ENCODE data around the gene FARSA.
"Not testable (repeated sequence)": the region's sequence is repeated elsewhere in the genome, so short reads cannot be mapped to it uniquely, and the experiment has no call there.

FARSA gene

DNA sequence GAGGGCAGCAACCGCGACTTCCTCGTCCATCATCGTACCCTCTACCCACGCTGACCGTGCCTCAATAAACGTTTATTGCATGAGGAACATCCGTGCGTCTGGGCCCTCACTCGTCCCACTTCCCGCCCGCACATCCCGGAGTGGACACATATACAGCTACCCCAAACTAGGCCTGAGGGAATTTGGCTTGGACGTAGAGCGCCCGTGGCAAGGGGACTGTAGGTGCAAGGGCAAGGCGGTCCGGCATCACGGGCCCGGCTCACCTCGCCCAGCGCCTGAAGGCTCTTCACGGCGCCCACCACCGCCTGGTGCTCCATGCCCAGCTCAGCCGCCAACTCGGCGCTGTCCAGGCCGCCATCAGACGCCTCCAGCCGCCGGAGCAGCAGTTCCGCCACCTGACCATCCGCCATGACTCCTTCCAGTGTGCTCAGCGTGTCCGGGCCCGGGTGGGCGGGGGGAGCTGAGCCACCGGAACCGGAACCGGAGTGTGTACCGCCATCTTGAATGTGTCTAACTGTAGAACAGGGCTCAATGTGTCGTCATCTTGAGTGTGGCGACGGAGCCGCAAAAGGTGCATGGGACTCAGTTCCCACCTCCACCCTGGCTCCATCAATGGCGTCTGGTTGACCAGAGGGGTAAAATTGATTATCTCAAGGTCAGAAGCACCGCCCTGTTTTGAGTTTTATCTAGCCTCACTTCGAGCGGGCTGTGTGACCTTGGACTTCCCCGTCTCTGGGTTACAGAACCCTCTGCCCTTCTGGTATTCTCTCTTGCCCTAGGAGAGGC, at the start of gene FARSA:
FARSA (minus strand) TSS at position 425 of the 786 bp plus-strand sequence; CDS start at position 410, 15 bp downstream.
- peak; percentile 94 for DNase-seq (ENCODE audit: low read depth)

- no peak for DNase-seq (ENCODE audit: low read depth)
These were observed 49.6 kb upstream of the FARSA start for GRCh38 chr19:12983091-12983490.

- no peak for DNase-seq (ENCODE audit: low read depth)
These were observed 49.1 kb upstream of the FARSA start for GRCh38 chr19:12982648-12983047.

DNA sequence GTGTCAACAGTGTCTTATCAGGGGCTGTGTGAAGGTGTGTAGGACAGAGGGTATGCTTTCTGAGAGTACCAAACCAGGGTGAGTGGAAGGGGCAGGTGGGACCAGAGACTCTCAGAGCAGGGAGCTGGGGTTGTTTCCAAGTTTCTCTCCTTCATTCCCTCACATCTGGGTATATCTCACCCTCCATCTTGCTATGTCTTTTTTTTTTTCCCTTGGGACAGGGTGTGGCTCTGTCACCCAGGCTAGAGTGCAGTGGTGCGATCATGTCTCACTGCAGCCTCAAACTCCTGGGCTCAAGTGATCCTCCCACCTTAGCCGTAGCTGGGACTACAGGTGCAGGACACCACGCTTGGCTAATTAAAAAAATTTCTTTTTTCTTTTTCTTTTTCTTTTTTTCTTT, 46.5 kb upstream of the FARSA start:
- DNase-seq (ENCODE audit: low read depth) = no peak

DNA sequence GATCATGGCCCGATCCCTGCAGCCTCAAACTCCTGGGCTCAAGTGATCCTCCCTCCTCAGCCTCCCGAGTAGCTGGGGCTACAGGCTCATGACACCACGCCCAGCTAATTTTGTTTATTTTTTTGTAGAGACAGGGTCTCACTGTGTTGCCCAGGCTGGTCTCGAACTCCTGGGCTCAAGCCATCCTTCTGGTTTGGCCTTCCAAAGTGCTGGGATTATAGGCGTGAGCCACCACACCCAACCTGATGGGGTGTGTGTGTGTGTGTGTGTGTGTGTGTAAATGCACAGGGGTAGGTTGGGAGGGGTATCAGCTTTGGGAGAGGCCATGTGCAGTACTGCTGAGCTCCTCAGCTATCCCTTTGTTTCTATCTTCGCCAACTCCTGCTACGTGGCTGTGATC, 42.6 kb upstream of the FARSA start:
- DNase-seq (ENCODE audit: low read depth) = not testable (repeated sequence)

- DNase-seq (ENCODE audit: low read depth) = no peak
These were observed 41.8 kb upstream of the FARSA start for GRCh38 chr19:12975221-12975741.

DNA sequence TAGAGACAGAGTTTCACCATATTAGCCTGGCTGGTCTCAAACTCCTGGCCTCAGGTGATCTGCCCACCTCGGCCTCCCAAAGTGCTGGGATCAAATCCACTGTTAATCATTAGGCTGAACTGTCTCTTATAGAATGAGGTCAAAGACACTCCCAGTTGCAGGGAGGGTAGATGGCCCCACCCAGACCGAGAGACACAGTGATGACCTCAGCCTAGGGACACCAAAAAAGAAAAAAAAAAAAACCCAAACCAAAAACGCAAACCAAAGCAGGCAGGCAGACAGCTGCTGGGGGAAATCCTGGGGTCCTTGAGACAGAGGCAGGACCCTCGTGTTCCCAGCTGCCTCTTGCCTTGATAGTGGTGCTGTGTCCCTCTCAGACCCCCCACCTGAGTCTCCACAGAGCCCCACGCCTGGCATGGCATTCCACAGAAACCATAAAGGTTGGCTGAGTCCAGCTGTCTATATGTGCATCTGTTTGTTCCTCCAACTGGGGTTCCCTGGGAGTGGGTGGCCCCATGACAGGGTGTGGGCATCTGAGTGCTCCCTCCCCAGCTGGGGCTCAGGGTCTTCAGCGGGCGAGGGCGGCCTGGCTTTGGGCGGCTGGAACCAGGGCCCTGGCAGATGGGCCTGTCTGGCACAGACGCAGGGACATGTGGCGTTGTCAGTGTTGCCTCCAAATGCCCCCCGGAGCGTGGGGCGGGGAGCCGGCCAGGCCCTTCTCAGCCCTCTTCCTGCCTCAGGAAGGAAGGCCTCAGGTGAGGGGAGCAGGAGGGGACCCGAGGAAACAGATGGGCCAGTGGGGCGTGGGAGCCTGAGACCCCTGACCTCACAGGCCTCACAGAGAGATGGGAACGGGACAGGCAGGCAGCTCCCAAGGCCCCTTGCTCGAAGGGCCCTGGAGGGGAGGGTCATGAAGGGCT, 41.0 kb upstream of the FARSA start:
- DNase-seq (ENCODE audit: low read depth) = no peak

GRCh38 chr19:12973236-12973635, 39.7 kb upstream of the FARSA start:
- no peak for DNase-seq (ENCODE audit: low read depth)

- DNase-seq (ENCODE audit: low read depth) = no peak
These were observed 36.7 kb upstream of the FARSA start for GRCh38 chr19:12970070-12970820.

GRCh38 chr19:12969292-12969988, 35.9 kb upstream of the FARSA start, which contains the start of gene DAND5:
DAND5 (plus strand) TSS chr19:12969576; CDS start chr19:12969661, 85 bp downstream.
- DNase-seq (ENCODE audit: low read depth) = no peak

- DNase-seq (ENCODE audit: low read depth) = peak; percentile 76
These were observed 34.4 kb upstream of the FARSA start for GRCh38 chr19:12967907-12968306.

DNA sequence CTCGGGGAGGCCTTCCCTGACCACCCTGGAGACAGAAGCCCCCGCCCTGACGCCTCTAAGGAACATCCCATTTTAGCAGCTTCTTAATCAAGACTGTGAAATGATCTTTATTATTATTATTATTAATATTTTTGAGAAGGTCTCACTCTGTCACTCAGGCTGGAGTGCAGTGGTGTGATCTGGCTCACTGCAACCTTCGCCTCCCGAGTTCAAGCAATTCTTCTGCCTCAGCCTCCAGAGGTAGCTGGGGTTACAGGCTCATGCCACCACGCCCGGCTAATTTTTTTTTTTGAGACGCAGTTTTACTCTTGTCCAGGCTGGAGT, 32.3 kb upstream of the FARSA start:
- DNase-seq (ENCODE audit: low read depth) = no peak

GRCh38 chr19:12965017-12965811, 31.7 kb upstream of the FARSA start:
- peak; percentile 79 for DNase-seq (ENCODE audit: low read depth)

- DNase-seq (ENCODE audit: low read depth) = no peak
These were observed 26.0 kb upstream of the FARSA start for GRCh38 chr19:12959481-12959880.

- DNase-seq (ENCODE audit: low read depth) = not testable (repeated sequence)
These were observed 24.0 kb upstream of the FARSA start for GRCh38 chr19:12957389-12957952.

DNA sequence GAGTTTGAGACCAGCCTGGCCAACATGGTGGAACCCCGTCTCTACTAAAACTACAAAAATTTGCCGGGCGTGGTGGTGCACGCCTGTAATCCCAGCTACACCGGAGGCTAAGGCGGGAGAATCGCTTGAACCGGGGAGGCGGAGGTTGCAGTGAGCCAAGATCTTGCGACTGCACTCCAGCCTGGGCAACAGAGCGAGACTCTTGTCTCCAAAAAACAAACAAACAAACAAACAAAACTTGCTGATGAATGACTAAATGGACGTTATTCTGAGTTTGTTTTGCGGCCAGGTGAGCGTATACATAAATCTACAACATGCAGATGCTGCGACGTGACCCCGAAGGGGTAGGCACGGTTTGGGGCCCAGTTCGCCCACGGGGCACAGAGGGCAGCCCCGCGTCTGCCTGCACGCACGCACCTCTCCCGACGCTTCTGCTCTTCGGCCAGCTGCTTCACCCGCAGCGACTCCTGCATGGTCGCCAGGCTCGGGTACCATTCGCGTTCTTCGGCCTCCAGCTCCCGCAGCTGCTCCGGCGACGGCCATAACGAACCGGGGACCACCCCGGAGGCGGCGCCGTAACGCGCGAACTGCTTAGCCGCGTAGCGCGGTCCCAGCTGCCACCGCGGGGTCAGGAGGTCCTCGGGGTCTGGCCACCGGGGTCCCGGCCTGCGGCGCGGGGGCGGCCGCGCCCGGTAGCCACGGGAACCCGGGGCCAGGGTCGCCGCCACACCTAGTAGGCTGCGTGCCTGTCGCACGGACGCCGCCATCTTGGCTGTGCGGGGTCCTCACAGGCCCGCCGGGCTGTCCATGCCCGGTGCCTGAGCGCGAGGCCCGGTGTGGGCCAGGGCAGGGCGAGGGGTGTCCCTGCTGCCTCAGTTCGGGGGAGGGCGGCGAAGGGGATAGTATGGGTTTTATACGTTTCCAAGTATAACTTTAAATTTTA, 23.2 kb upstream of the FARSA start, which contains the start of gene GADD45GIP1:
GADD45GIP1 (minus strand) TSS at position 778 of the 943 bp plus-strand sequence; CDS start at position 767, 11 bp downstream.
- peak; percentile 86 for DNase-seq (ENCODE audit: low read depth)

- no peak for DNase-seq (ENCODE audit: low read depth)
These were observed 22.5 kb upstream of the FARSA start for GRCh38 chr19:12955996-12956395.

GRCh38 chr19:12955575-12955974, 22.1 kb upstream of the FARSA start:
- not testable (repeated sequence) for DNase-seq (ENCODE audit: low read depth)

DNA sequence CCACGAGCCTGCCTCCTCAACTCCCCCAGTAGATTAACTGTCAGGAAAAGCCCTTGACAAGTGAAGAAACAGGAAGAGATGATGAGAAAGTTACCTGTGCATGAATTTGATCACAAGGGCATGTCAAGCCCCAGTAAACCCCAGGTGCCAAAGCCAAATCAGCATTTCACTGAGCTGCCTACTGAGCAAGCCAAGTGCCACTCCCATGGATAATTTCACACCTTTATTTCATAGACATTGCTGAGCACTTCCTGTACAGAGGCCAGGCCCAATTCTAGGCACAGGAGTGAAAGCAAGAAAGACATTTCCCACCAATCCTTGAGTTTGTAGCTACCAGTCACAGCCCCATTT, 21.1 kb upstream of the FARSA start:
- no peak for DNase-seq (ENCODE audit: low read depth)

Measured in ELR (cell line).